ENCODE results near the gene DTX2.
"Not testable (repeated sequence)": the region's sequence is repeated elsewhere in the genome, so short reads cannot be mapped to it uniquely, and the experiment has no call there.

The DTX2 gene

GRCh38 chr7:76443846-76444245 is 17.7 kb upstream of the DTX2 start:
- DNase-seq (ENCODE audit: low spot score), result not testable (repeated sequence)

GRCh38 chr7:76445577-76446008 is 15.9 kb upstream of the DTX2 start:
- DNase-seq (ENCODE audit: low spot score), result not testable (repeated sequence)

- not testable (repeated sequence) for DNase-seq (ENCODE audit: low spot score)
Observed at GRCh38 chr7:76457017-76457416, 4.5 kb upstream of the DTX2 start.

- DNase-seq (ENCODE audit: low spot score), result not testable (repeated sequence)
Observed at GRCh38 chr7:76458504-76458903, 3.0 kb upstream of the DTX2 start.

GRCh38 chr7:76460767-76461166 is 742 bp upstream of the DTX2 start:
- DNase-seq (ENCODE audit: low spot score), result not testable (repeated sequence)

- not testable (repeated sequence) for DNase-seq (ENCODE audit: low spot score)
Observed at GRCh38 chr7:76462271-76462882, 868 bp downstream of the DTX2 start.

GRCh38 chr7:76464959-76465358 is 3.5 kb downstream of the DTX2 start:
- DNase-seq (ENCODE audit: low spot score), result not testable (repeated sequence)

- not testable (repeated sequence) for DNase-seq (ENCODE audit: low spot score)
Observed at GRCh38 chr7:76465950-76466349, 4.4 kb downstream of the DTX2 start.

- not testable (repeated sequence) for DNase-seq (ENCODE audit: low spot score)
Observed at GRCh38 chr7:76467743-76468404, 6.4 kb downstream of the DTX2 start.

- DNase-seq (ENCODE audit: low spot score), result not testable (repeated sequence)
Observed at GRCh38 chr7:76471556-76472221, 10.2 kb downstream of the DTX2 start.

- DNase-seq (ENCODE audit: low spot score), result not testable (repeated sequence)
Observed at GRCh38 chr7:76473097-76473496, 11.6 kb downstream of the DTX2 start.

GRCh38 chr7:76476280-76476679 is 14.8 kb downstream of the DTX2 start:
- DNase-seq (ENCODE audit: low spot score), result not testable (repeated sequence)

GRCh38 chr7:76476742-76477474 is 15.4 kb downstream of the DTX2 start:
- not testable (repeated sequence) for DNase-seq (ENCODE audit: low spot score)

- not testable (repeated sequence) for DNase-seq (ENCODE audit: low spot score)
Observed at GRCh38 chr7:76479628-76480027, 18.1 kb downstream of the DTX2 start.

GRCh38 chr7:76480403-76481253 is 19.1 kb downstream of the DTX2 start:
- DNase-seq (ENCODE audit: low spot score), result not testable (repeated sequence)

GRCh38 chr7:76482660-76483059 is 21.2 kb downstream of the DTX2 start:
- not testable (repeated sequence) for DNase-seq (ENCODE audit: low spot score)

GRCh38 chr7:76483081-76483480 is 21.6 kb downstream of the DTX2 start:
- DNase-seq (ENCODE audit: low spot score), result not testable (repeated sequence)

GRCh38 chr7:76484456-76484855 is 22.9 kb downstream of the DTX2 start:
- DNase-seq (ENCODE audit: low spot score), result not testable (repeated sequence)

GRCh38 chr7:76485822-76486610 is 24.5 kb downstream of the DTX2 start:
- DNase-seq (ENCODE audit: low spot score), result not testable (repeated sequence)

- not testable (repeated sequence) for DNase-seq (ENCODE audit: low spot score)
Observed at GRCh38 chr7:76486618-76487017, 25.1 kb downstream of the DTX2 start.

All from GM03348 (cell line).